MM.1S (cell line): ENCODE results near the gene HOXC10.

ENCODE experiments used
- CTCF ChIP-seq: fragments of 300-600 bp; sonication (generic); IDR thresholded peaks from 2 replicates; pipeline ENCODE4 v1.5.1; 2016; ENCODE audit warnings: antibody characterized with exemption, low read length, mixed read lengths
- EZH2 ChIP-seq: fragments of 300-600 bp; sonication (generic); optimal IDR thresholded peaks from 2 replicates; pipeline ENCODE3; 2017; ENCODE audit warnings: low read depth, mild to moderate bottlenecking, antibody characterized with exemption, low read length, mixed read lengths
- EZH2phosphoT487 ChIP-seq: fragments of 300-600 bp; sonication (generic); IDR thresholded peaks from 2 replicates; pipeline ENCODE4 v1.6.1; 2018; ENCODE audit warnings: antibody characterized with exemption, low read length

- TF ChIP-seq CTCF (no peak), EZH2 (no peak), EZH2phosphoT487 (no peak)
These were observed 8.4 kb downstream of the HOXC10 start for GRCh38 chr12:53993162-53994008.
